ENCODE results near the gene EXOC6B. TPM values are rescaled to one million over a fixed set of nuclear protein-coding genes. Genes with fewer than 3 reads are reported as not detected.

EXOC6B gene
- total RNA-seq, 4 donors from 2014 or later, result 54.0 to 121 (median 78.7) TPM

GRCh38 chr2:72127401-72128058, 698.3 kb downstream of the EXOC6B start:
- no peaks in the 10 kb centered on the region for H3K27me3 ChIP-seq
- 94% methylated on average over 15 of the region's 21 CpGs for WGBS
- no peaks in the 10 kb centered on the region for H3K9me3 ChIP-seq
- no peak overlapping the region for H3K4me3 ChIP-seq
- DNase-seq (ENCODE audit: low spot score in 2 of 2), result peak; percentile 58 to 76
- no peak for TF ChIP-seq POLR2A (IDR thresholded peaks at IDR 0.05)
- no peak for TF ChIP-seq POLR2AphosphoS5 (IDR thresholded peaks at IDR 0.05)
- no peak for TF ChIP-seq CTCF (IDR thresholded peaks at IDR 0.05)
- no peak for TF ChIP-seq EP300 (IDR thresholded peaks at IDR 0.05)
- H3K27ac ChIP-seq, result no peak overlapping the region
- peaks cover 9% of the 10 kb centered on the region for H3K4me1 ChIP-seq
- peaks cover 1% of the 10 kb centered on the region for H3K36me3 ChIP-seq

GRCh38 chr2:72126186-72127100, 699.4 kb downstream of the EXOC6B start:
- peak; percentile 35 to 73 for DNase-seq (ENCODE audit: low spot score in 2 of 2)
- TF ChIP-seq CTCF (IDR thresholded peaks at IDR 0.05) (no peak), POLR2A (IDR thresholded peaks at IDR 0.05) (no peak), POLR2AphosphoS5 (IDR thresholded peaks at IDR 0.05) (no peak), EP300 (IDR thresholded peaks at IDR 0.05) (no peak)

More at GRCh38 chr2:72126186-72127100, 699.4 kb downstream of the EXOC6B start:
- 80% methylated on average over 7 of the region's 10 CpGs for WGBS
- Histone ChIP-seq H3K27me3 (no peaks in the 10 kb centered on the region), H3K9me3 (no peaks in the 10 kb centered on the region), H3K27ac (no peak overlapping the region), H3K36me3 (no peaks in the 10 kb centered on the region), H3K4me3 (no peak overlapping the region), H3K4me1 (peaks cover 9% of the 10 kb centered on the region)

Other genes starting within 250 kb of the EXOC6B start
- 10 to 100 TPM; 11.9 to 14.2 (median 14.1) TPM for gene SPR, start 61.4 kb upstream of the EXOC6B start, total RNA-seq
- not detected for gene EMX1, start 91.5 kb upstream of the EXOC6B start, total RNA-seq
- 10 to 100 TPM; 11.9 to 25.7 (median 18.8) TPM for gene SFXN5, start 245.7 kb upstream of the EXOC6B start, total RNA-seq

Data from suprapubic skin (tissue), 4 donors.